ENCODE measurements around the gene MRPL4. TPM values are rescaled to one million over a fixed set of nuclear protein-coding genes. Genes with fewer than 3 reads are reported as not detected.

Gene MRPL4
- total and polyA plus RNA-seq, 2 experiments from 2014 or later, result 92.0 to 171 TPM

- H3K27ac Mint-ChIP-seq, result no peak overlapping the region
- H3K27me3 ChIP-seq (ENCODE audit: insufficient read depth), result peaks cover 26% of the 10 kb centered on the region
- DNase-seq (ENCODE audit: low spot score) (no peak), ATAC-seq (no peak)
- H3K27ac ChIP-seq (ENCODE audit: low read depth), result no peak overlapping the region
- peaks cover 8% of the 10 kb centered on the region; the same call in 2 of the 3 replicates for H3K36me3 Mint-ChIP-seq (ENCODE audit: low read depth)
- TF ChIP-seq, protein P1, sequence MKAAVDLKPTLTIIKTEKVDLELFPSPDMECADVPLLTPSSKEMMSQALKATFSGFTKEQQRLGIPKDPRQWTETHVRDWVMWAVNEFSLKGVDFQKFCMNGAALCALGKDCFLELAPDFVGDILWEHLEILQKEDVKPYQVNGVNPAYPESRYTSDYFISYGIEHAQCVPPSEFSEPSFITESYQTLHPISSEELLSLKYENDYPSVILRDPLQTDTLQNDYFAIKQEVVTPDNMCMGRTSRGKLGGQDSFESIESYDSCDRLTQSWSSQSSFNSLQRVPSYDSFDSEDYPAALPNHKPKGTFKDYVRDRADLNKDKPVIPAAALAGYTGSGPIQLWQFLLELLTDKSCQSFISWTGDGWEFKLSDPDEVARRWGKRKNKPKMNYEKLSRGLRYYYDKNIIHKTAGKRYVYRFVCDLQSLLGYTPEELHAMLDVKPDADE (IDR thresholded peaks at IDR 0.05), result no peak
- TF ChIP-seq CTCF (conservative IDR thresholded peaks at IDR 0.05; ENCODE audit: low read depth in 2 of 2) (no peak), EZH2 (IDR thresholded peaks at IDR 0.05; ENCODE audit: low read depth, unreplicated experiment) (no peak), ZNF331 (CRISPR knock-in tag; IDR thresholded peaks at IDR 0.05; ENCODE audit: low read depth) (no peak), NANOG (IDR thresholded peaks at IDR 0.05; ENCODE audit: borderline replicate concordance) (no peak), REST (IDR thresholded peaks at IDR 0.05; ENCODE audit: unreplicated experiment) (no peak), CREB1 (CRISPR knock-in tag; IDR thresholded peaks at IDR 0.05; ENCODE audit: low read depth) (no peak), POLR2AphosphoS5 (IDR thresholded peaks at IDR 0.05; ENCODE audit: low read depth) (no peak), ZNF114 (CRISPR knock-in tag; IDR thresholded peaks at IDR 0.05) (no peak), JUNB (IDR thresholded peaks at IDR 0.05; ENCODE audit: unreplicated experiment) (no peak), EZH2phosphoT487 (IDR thresholded peaks at IDR 0.05; ENCODE audit: unreplicated experiment) (no peak), STAT1 (IDR thresholded peaks at IDR 0.05; ENCODE audit: unreplicated experiment) (no peak)
- TF ChIP-seq, protein P2, sequence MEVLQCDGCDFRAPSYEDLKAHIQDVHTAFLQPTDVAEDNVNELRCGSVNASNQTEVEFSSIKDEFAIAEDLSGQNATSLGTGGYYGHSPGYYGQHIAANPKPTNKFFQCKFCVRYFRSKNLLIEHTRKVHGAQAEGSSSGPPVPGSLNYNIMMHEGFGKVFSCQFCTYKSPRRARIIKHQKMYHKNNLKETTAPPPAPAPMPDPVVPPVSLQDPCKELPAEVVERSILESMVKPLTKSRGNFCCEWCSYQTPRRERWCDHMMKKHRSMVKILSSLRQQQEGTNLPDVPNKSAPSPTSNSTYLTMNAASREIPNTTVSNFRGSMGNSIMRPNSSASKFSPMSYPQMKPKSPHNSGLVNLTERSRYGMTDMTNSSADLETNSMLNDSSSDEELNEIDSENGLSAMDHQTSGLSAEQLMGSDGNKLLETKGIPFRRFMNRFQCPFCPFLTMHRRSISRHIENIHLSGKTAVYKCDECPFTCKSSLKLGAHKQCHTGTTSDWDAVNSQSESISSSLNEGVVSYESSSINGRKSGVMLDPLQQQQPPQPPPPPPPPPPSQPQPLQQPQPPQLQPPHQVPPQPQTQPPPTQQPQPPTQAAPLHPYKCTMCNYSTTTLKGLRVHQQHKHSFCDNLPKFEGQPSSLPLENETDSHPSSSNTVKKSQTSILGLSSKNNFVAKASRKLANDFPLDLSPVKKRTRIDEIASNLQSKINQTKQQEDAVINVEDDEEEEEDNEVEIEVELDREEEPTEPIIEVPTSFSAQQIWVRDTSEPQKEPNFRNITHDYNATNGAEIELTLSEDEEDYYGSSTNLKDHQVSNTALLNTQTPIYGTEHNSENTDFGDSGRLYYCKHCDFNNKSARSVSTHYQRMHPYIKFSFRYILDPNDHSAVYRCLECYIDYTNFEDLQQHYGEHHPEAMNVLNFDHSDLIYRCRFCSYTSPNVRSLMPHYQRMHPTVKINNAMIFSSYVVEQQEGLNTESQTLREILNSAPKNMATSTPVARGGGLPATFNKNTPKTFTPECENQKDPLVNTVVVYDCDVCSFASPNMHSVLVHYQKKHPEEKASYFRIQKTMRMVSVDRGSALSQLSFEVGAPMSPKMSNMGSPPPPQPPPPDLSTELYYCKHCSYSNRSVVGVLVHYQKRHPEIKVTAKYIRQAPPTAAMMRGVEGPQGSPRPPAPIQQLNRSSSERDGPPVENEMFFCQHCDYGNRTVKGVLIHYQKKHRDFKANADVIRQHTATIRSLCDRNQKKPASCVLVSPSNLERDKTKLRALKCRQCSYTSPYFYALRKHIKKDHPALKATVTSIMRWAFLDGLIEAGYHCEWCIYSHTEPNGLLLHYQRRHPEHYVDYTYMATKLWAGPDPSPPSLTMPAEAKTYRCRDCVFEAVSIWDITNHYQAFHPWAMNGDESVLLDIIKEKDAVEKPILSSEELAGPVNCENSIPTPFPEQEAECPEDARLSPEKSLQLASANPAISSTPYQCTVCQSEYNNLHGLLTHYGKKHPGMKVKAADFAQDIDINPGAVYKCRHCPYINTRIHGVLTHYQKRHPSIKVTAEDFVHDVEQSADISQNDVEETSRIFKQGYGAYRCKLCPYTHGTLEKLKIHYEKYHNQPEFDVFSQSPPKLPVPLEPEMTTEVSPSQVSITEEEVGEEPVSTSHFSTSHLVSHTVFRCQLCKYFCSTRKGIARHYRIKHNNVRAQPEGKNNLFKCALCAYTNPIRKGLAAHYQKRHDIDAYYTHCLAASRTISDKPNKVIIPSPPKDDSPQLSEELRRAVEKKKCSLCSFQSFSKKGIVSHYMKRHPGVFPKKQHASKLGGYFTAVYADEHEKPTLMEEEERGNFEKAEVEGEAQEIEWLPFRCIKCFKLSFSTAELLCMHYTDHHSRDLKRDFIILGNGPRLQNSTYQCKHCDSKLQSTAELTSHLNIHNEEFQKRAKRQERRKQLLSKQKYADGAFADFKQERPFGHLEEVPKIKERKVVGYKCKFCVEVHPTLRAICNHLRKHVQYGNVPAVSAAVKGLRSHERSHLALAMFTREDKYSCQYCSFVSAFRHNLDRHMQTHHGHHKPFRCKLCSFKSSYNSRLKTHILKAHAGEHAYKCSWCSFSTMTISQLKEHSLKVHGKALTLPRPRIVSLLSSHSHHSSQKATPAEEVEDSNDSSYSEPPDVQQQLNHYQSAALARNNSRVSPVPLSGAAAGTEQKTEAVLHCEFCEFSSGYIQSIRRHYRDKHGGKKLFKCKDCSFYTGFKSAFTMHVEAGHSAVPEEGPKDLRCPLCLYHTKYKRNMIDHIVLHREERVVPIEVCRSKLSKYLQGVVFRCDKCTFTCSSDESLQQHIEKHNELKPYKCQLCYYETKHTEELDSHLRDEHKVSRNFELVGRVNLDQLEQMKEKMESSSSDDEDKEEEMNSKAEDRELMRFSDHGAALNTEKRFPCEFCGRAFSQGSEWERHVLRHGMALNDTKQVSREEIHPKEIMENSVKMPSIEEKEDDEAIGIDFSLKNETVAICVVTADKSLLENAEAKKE (CRISPR knock-in tag; IDR thresholded peaks at IDR 0.05), result no peak
- no peaks in the 10 kb centered on the region; the same call in none of the 2 replicates for H4K20me1 ChIP-seq (replicated peaks; ENCODE audit: insufficient read depth)
- peaks cover 25% of the 10 kb centered on the region for H3K27me3 Mint-ChIP-seq (ENCODE audit: insufficient read depth, low read depth, poor library complexity)
- no peaks in the 10 kb centered on the region for H3F3A ChIP-seq (replicated peaks; ENCODE audit: low read depth)
- H3K36me3 ChIP-seq (ENCODE audit: insufficient read depth), result no peaks in the 10 kb centered on the region
- H3K4me3 Mint-ChIP-seq, result no peak overlapping the region
- H3K4me2 ChIP-seq, result no peak overlapping the region
- H2AFZ ChIP-seq, result no peak overlapping the region
- peaks cover 10% of the 10 kb centered on the region; the same call in 1 of the 2 replicates for H3K4me1 ChIP-seq (ENCODE audit: insufficient read depth)
- H3K79me2 ChIP-seq (replicated peaks; ENCODE audit: insufficient read depth), result no peaks in the 10 kb centered on the region
- H3K9me3 Mint-ChIP-seq, result peaks cover 3% of the 10 kb centered on the region; the same call in 1 of the 3 replicates
- no peaks in the 10 kb centered on the region for H3K9me2 ChIP-seq (ENCODE audit: insufficient read depth)
- H3K4me3 ChIP-seq, result no peak overlapping the region
- H3K4me1 Mint-ChIP-seq, result peaks cover 14% of the 10 kb centered on the region; the same call in 2 of the 3 replicates
These were observed 31.5 kb downstream of the MRPL4 start for GRCh38 chr19:10283301-10284064.
